PC-3 (cell line): ENCODE data around the gene KDM4C. TPM values are rescaled to one million over a fixed set of nuclear protein-coding genes. Genes with fewer than 3 reads are reported as not detected.

Experiments used
- ATAC-seq: fragments of 200-7000 bp; cut with Tn5 transposase; 2 replicates; pipeline ENCODE4 v1.9.1; 2020; ENCODE audit warnings: mild to moderate bottlenecking, moderate library complexity
- BruUV-seq: library from RNA; stranded (reverse); fragments of 400-500 nt; replicated peaks from 2 replicates; lab custom pipeline; 2021; lab: Mats Ljungman, UMichigan
- CTCF ChIA-PET: fragments of 300-600 bp; sonication (Branson Sonifier 250); formaldehyde crosslinking; loops from one replicate; lab custom pipeline; 2022; ENCODE audit warnings: antibody characterized with exemption; lab: Charles Lee
- POLR2A ChIA-PET: fragments of 300-600 bp; sonication (Branson Sonifier 250); formaldehyde crosslinking; loops from one replicate; lab custom pipeline; 2022; ENCODE audit warnings: antibody characterized with exemption; ENCODE audit not compliant: unreplicated experiment; lab: Charles Lee
- DNase-seq: peaks from one replicate; pipeline ENCODE4 v3.0.0-alpha.2; 2015
- H2AFZ ChIP-seq: fragments of 300-600 bp; sonication (generic); 2 replicates; pipeline ENCODE4 v1.6.0; 2016; ENCODE audit warnings: antibody characterized with exemption, low read length
- H3F3A ChIP-seq: fragments of 300-600 bp; sonication (generic); one replicate; pipeline ENCODE4 v1.6.0; 2017; ENCODE audit warnings: antibody characterized with exemption, low read length, control low read depth, mild to moderate bottlenecking; ENCODE audit not compliant: unreplicated experiment
- H3K27ac ChIP-seq: fragments of 300-600 bp; sonication (generic); 2 replicates; pipeline ENCODE4 v1.5.1; 2016; ENCODE audit warnings: mild to moderate bottlenecking, low read length
- H3K27me3 ChIP-seq: fragments of 300-600 bp; sonication (generic); 2 replicates; pipeline ENCODE4 v1.6.1; 2016; ENCODE audit warnings: low read length, mixed read lengths
- H3K36me3 ChIP-seq: fragments of 300-600 bp; sonication (generic); 2 replicates; pipeline ENCODE4 v1.6.1; 2016; ENCODE audit warnings: low read depth, mixed run types, low read length, mixed read lengths
- H3K4me1 ChIP-seq: fragments of 300-600 bp; sonication (generic); 2 replicates; pipeline ENCODE4 v1.5.1; 2016; ENCODE audit warnings: low read length; ENCODE audit not compliant: insufficient read depth
- H3K4me2 ChIP-seq: fragments of 300-600 bp; sonication (generic); 2 replicates; pipeline ENCODE4 v1.6.0; 2016; ENCODE audit warnings: low read length
- H3K4me3 ChIP-seq: fragments of 300-600 bp; sonication (generic); 2 replicates; pipeline ENCODE4 v1.5.1; 2016; ENCODE audit warnings: mild to moderate bottlenecking, low read length, mixed read lengths
- H3K79me2 ChIP-seq: fragments of 300-600 bp; sonication (generic); 2 replicates; pipeline ENCODE4 v1.6.1; 2017; ENCODE audit warnings: low read length, mixed read lengths
- H3K9ac ChIP-seq: fragments of 300-600 bp; sonication (generic); 2 replicates; pipeline ENCODE4 v1.6.0; 2016; ENCODE audit warnings: mild to moderate bottlenecking, low read length
- H3K9me2 ChIP-seq: fragments of 300-600 bp; sonication (generic); replicated peaks from 2 replicates; pipeline ENCODE4 v1.6.1; 2016; ENCODE audit warnings: mixed run types, low read length, mixed read lengths
- H3K9me3 ChIP-seq: fragments of 300-600 bp; sonication (generic); 2 replicates; pipeline ENCODE4 v1.6.1; 2016; ENCODE audit warnings: low read length, mixed read lengths
- H4K20me1 ChIP-seq: fragments of 300-600 bp; sonication (generic); 2 replicates; pipeline ENCODE4 v1.6.1; 2016; ENCODE audit warnings: low read length, mixed read lengths
- CTCF ChIP-seq: fragments of 300-600 bp; sonication (generic); conservative IDR thresholded peaks from 2 replicates; pipeline ENCODE4 v1.5.1; 2017; ENCODE audit warnings: antibody characterized with exemption, low read depth, mild to moderate bottlenecking, low read length
- EZH2 ChIP-seq: fragments of 300-600 bp; sonication (generic); IDR thresholded peaks from one replicate; pipeline ENCODE4 v1.6.1; 2017; ENCODE audit warnings: antibody characterized with exemption, mild to moderate bottlenecking, low read length; ENCODE audit not compliant: unreplicated experiment
- EZH2phosphoT487 ChIP-seq: fragments of 300-600 bp; sonication (generic); IDR thresholded peaks from 2 replicates; pipeline ENCODE4 v1.6.1; 2018; ENCODE audit warnings: mild to moderate bottlenecking, antibody characterized with exemption, low read length, borderline replicate concordance
- intact Hi-C: fragments of 100-400 bp; cut with micrococcal nuclease; formaldehyde crosslinking; loops from 2 replicates; pipeline ENCODE4 v1.9.0; 2023
- total RNA-seq: library from RNA; depleted of rRNA; stranded (reverse); fragments of >200 nt; gene quantifications from 2 replicates; pipeline ENCODE4 v1.2.3, GENCODE V29; 2014

Gene KDM4C
- total RNA-seq, 1 experiment from 2014 or later: 27.0 TPM

GRCh38 chr9:7154003-7154619, 396.3 kb downstream of the KDM4C start:
- Histone ChIP-seq H3K4me2 (no peak overlapping the region), H2AFZ (no peak overlapping the region), H3K4me3 (no peak overlapping the region), H3K27ac (no peak overlapping the region), H3K36me3 (no peaks in the 10 kb centered on the region), H3K27me3 (no peaks in the 10 kb centered on the region), H3K9ac (no peak overlapping the region), H3K9me2 (no peaks in the 10 kb centered on the region), H4K20me1 (no peaks in the 10 kb centered on the region), H3K79me2 (no peaks in the 10 kb centered on the region), H3K4me1 (no peaks in the 10 kb centered on the region), H3F3A (no peaks in the 10 kb centered on the region), H3K9me3 (no peaks in the 10 kb centered on the region)
- CTCF ChIA-PET: no interaction called here
- ATAC-seq: no peak
- TF ChIP-seq EZH2 (no peak), CTCF (no peak), EZH2phosphoT487 (no peak)
- intact Hi-C loops: no loop called here
- POLR2A ChIA-PET: no interaction called here
- DNase-seq: no peak
- no TSS peak for BruUV-seq

GRCh38 chr9:7154650-7155049, 396.9 kb downstream of the KDM4C start:
- no peaks in the 10 kb centered on the region for H3K4me1 ChIP-seq
- TF ChIP-seq EZH2phosphoT487: no peak
- no peak for TF ChIP-seq EZH2
- TF ChIP-seq CTCF: no peak

GRCh38 chr9:7161469-7161868, 403.7 kb downstream of the KDM4C start:
- no peak overlapping the region for H3K9ac ChIP-seq
- ChIA-PET POLR2A (no interaction called here), CTCF (no interaction called here)
- H3K9me3 ChIP-seq: no peaks in the 10 kb centered on the region
- no peaks in the 10 kb centered on the region for H3K27me3 ChIP-seq
- H4K20me1 ChIP-seq: no peaks in the 10 kb centered on the region
- TF ChIP-seq CTCF: no peak
- no peak for TF ChIP-seq EZH2phosphoT487
- no peak for TF ChIP-seq EZH2
- H3K36me3 ChIP-seq: no peaks in the 10 kb centered on the region
- H3K4me3 ChIP-seq: no peak overlapping the region
- H3F3A ChIP-seq: no peaks in the 10 kb centered on the region
- H3K79me2 ChIP-seq: no peaks in the 10 kb centered on the region
- no peak overlapping the region for H3K4me2 ChIP-seq
- H2AFZ ChIP-seq: no peak overlapping the region
- intact Hi-C loops: no loop called here
- H3K9me2 ChIP-seq: no peaks in the 10 kb centered on the region
- no peak overlapping the region for H3K27ac ChIP-seq
- no peaks in the 10 kb centered on the region for H3K4me1 ChIP-seq
- ATAC-seq: no peak
- no TSS peak for BruUV-seq
- DNase-seq: no peak

More at GRCh38 chr9:7154650-7155049, 396.9 kb downstream of the KDM4C start:
- ChIA-PET POLR2A (no interaction called here), CTCF (no interaction called here)
- intact Hi-C loops: no loop called here
- ATAC-seq (no peak), DNase-seq (no peak)
- no peak overlapping the region for H3K4me2 ChIP-seq
- no peak overlapping the region for H2AFZ ChIP-seq
- H4K20me1 ChIP-seq: no peaks in the 10 kb centered on the region
- no TSS peak for BruUV-seq
- H3K36me3 ChIP-seq: no peaks in the 10 kb centered on the region
- H3K9ac ChIP-seq: no peak overlapping the region
- H3K27me3 ChIP-seq: no peaks in the 10 kb centered on the region
- no peak overlapping the region for H3K4me3 ChIP-seq
- H3K79me2 ChIP-seq: no peaks in the 10 kb centered on the region
- no peaks in the 10 kb centered on the region for H3K9me2 ChIP-seq
- H3K27ac ChIP-seq: no peak overlapping the region
- H3F3A ChIP-seq: no peaks in the 10 kb centered on the region
- no peaks in the 10 kb centered on the region for H3K9me3 ChIP-seq
